ENCODE results near the gene PARVG. TPM values are rescaled to one million over a fixed set of nuclear protein-coding genes. Genes with fewer than 3 reads are reported as not detected.
"Not testable (repeated sequence)": the region's sequence is repeated elsewhere in the genome, so short reads cannot be mapped to it uniquely, and the experiment has no call there.

The PARVG gene
- total and polyA plus RNA-seq, 2 experiments from 2014 or later, result 0.33 TPM; not detected in 1

GRCh38 chr22:44225091-44225689, 44.5 kb downstream of the PARVG start:
- no peak overlapping the region for H3K27ac ChIP-seq
- H3K4me1 ChIP-seq (ENCODE audit: low read depth), result no peaks in the 10 kb centered on the region
- no peak overlapping the region for H3K4me3 ChIP-seq
- no peak for DNase-seq (ENCODE audit: low read depth in 1 of 2, low spot score in 1 of 2)
- H3K9me3 ChIP-seq (ENCODE audit: low read depth), result no peaks in the 10 kb centered on the region
- no peaks in the 10 kb centered on the region for H3K27me3 ChIP-seq
- H3K36me3 ChIP-seq, result no peaks in the 10 kb centered on the region
- no peak for TF ChIP-seq CTCF (IDR thresholded peaks at IDR 0.05; ENCODE audit: low read depth, low read length)

- Histone ChIP-seq H3K4me3 (no peak overlapping the region), H3K36me3 (no peaks in the 10 kb centered on the region), H3K27ac (no peak overlapping the region), H3K4me1 (ENCODE audit: low read depth) (no peaks in the 10 kb centered on the region), H3K27me3 (no peaks in the 10 kb centered on the region), H3K9me3 (ENCODE audit: low read depth) (no peaks in the 10 kb centered on the region)
- DNase-seq (ENCODE audit: low read depth in 1 of 2, low spot score in 1 of 2), result no peak
- TF ChIP-seq CTCF (IDR thresholded peaks at IDR 0.05; ENCODE audit: low read depth, low read length), result no peak
Measured at GRCh38 chr22:44225812-44226211, 45.1 kb downstream of the PARVG start.

GRCh38 chr22:44229331-44229730, 48.6 kb downstream of the PARVG start:
- Histone ChIP-seq H3K27ac (no peak overlapping the region), H3K36me3 (no peaks in the 10 kb centered on the region), H3K9me3 (ENCODE audit: low read depth) (no peaks in the 10 kb centered on the region), H3K4me1 (ENCODE audit: low read depth) (no peaks in the 10 kb centered on the region), H3K27me3 (no peaks in the 10 kb centered on the region), H3K4me3 (no peak overlapping the region)
- peak in 1 of 2 donors; percentile 8 for DNase-seq (ENCODE audit: low read depth in 1 of 2, low spot score in 1 of 2)
- TF ChIP-seq CTCF (IDR thresholded peaks at IDR 0.05; ENCODE audit: low read depth, low read length), result no peak

GRCh38 chr22:44229809-44230208, 49.1 kb downstream of the PARVG start:
- Histone ChIP-seq H3K36me3 (no peaks in the 10 kb centered on the region), H3K27me3 (no peaks in the 10 kb centered on the region), H3K27ac (no peak overlapping the region), H3K4me3 (no peak overlapping the region), H3K4me1 (ENCODE audit: low read depth) (no peaks in the 10 kb centered on the region), H3K9me3 (ENCODE audit: low read depth) (no peaks in the 10 kb centered on the region)
- no peak for DNase-seq (ENCODE audit: low read depth in 1 of 2, low spot score in 1 of 2)
- TF ChIP-seq CTCF (IDR thresholded peaks at IDR 0.05; ENCODE audit: low read depth, low read length), result no peak

GRCh38 chr22:44231233-44231632, 50.5 kb downstream of the PARVG start:
- Histone ChIP-seq H3K4me3 (no peak overlapping the region), H3K36me3 (no peaks in the 10 kb centered on the region), H3K27me3 (no peaks in the 10 kb centered on the region), H3K27ac (no peak overlapping the region), H3K4me1 (ENCODE audit: low read depth) (no peaks in the 10 kb centered on the region), H3K9me3 (ENCODE audit: low read depth) (no peaks in the 10 kb centered on the region)
- no peak for DNase-seq (ENCODE audit: low read depth in 1 of 2, low spot score in 1 of 2)
- TF ChIP-seq CTCF (IDR thresholded peaks at IDR 0.05; ENCODE audit: low read depth, low read length), result no peak

GRCh38 chr22:44234372-44234771, 53.6 kb downstream of the PARVG start:
- not testable (repeated sequence) for H3K4me1 ChIP-seq (ENCODE audit: low read depth); H3K4me3 ChIP-seq; H3K27me3 ChIP-seq; H3K9me3 ChIP-seq (ENCODE audit: low read depth); H3K36me3 ChIP-seq; H3K27ac ChIP-seq; DNase-seq (ENCODE audit: low read depth in 1 of 2, low spot score in 1 of 2)
